ENCODE results near the gene ARAP3. TPM values are rescaled to one million over a fixed set of nuclear protein-coding genes. Genes with fewer than 3 reads are reported as not detected.
A peak's percentile ranks its signal among the peaks of the same experiment; 100 is the strongest.

ARAP3 gene
- total RNA-seq, 1 experiment from 2014 or later = 2.5 TPM

DNA sequence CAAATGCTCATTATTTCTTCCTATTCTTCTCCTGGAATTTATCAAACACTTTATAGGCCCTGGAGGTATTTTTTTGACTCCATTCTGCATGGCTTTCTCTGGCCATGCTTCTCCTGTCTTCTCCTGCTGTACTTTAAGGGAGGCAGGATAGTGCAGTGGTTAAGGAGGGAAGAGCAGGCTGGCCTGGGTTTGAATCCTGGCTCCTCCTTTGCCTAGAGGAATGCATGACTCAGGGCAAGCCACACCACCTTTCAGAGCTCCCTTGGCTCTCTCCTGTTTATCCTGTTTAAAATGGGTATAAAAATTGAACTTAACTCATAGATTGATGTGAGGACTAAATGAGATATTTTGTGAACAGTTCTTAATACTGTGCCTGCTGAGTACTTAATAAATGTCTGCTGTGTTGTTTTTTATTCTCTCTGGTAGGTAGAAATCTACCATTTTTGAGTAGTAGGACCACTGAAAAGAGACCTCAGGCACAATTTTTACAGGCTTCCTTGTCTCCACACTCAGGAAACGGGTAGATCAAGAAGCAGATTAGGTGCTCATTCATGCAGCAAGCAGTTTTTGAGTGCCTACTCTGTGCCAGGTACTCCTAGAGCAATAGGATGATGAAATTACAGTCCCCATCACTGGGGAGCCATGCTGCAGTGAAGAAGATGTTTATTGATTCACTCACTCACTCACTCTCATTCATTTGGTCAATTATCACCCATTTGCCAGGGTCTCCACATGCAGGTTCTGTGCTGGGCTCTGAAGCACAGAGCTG is 32.7 kb upstream of the ARAP3 start:
- H3K4me3 ChIP-seq (ENCODE audit: low read depth in 2 of 2, low read length in 2 of 2) = no peak overlapping the region
- peak overlapping the region; percentile 83 for H3K27ac ChIP-seq (ENCODE audit: low read length)
- intact Hi-C loops (cut with micrococcal nuclease; ENCODE audit: unreplicated experiment) = no loop called here
- no peaks in the 10 kb centered on the region for H3K36me3 ChIP-seq (ENCODE audit: control insufficient read depth, insufficient read depth, low read length)
- BruUV-seq (replicated peaks) = no TSS peak
- ATAC-seq = peak; percentile 75
- no peaks in the 10 kb centered on the region for H3K27me3 ChIP-seq (ENCODE audit: control insufficient read depth, insufficient read depth, low read length)
- peaks cover 38% of the 10 kb centered on the region for H3K4me1 ChIP-seq (ENCODE audit: control insufficient read depth, insufficient read depth, low read length)
- POLR2A ChIA-PET = no interaction called here
- in situ Hi-C loops (cut with HindIII; ENCODE audit: low pct_unique_long_range_greater_than_20kb, low sequenced_read_pairs) = no loop called here
- no peaks in the 10 kb centered on the region for H3K9me3 ChIP-seq (ENCODE audit: control insufficient read depth, insufficient read depth, low read depth, low read length)
- TF ChIP-seq SIN3A (IDR thresholded peaks at IDR 0.05; ENCODE audit: borderline replicate concordance, insufficient read depth, low read depth, low read length) = no peak
- TF ChIP-seq TCF7L2 (IDR thresholded peaks at IDR 0.05; ENCODE audit: low read depth, low read length) = no peak
- TF ChIP-seq, protein P1, sequence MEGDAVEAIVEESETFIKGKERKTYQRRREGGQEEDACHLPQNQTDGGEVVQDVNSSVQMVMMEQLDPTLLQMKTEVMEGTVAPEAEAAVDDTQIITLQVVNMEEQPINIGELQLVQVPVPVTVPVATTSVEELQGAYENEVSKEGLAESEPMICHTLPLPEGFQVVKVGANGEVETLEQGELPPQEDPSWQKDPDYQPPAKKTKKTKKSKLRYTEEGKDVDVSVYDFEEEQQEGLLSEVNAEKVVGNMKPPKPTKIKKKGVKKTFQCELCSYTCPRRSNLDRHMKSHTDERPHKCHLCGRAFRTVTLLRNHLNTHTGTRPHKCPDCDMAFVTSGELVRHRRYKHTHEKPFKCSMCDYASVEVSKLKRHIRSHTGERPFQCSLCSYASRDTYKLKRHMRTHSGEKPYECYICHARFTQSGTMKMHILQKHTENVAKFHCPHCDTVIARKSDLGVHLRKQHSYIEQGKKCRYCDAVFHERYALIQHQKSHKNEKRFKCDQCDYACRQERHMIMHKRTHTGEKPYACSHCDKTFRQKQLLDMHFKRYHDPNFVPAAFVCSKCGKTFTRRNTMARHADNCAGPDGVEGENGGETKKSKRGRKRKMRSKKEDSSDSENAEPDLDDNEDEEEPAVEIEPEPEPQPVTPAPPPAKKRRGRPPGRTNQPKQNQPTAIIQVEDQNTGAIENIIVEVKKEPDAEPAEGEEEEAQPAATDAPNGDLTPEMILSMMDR (IDR thresholded peaks at IDR 0.05) = no peak
- TF ChIP-seq, protein P2, sequence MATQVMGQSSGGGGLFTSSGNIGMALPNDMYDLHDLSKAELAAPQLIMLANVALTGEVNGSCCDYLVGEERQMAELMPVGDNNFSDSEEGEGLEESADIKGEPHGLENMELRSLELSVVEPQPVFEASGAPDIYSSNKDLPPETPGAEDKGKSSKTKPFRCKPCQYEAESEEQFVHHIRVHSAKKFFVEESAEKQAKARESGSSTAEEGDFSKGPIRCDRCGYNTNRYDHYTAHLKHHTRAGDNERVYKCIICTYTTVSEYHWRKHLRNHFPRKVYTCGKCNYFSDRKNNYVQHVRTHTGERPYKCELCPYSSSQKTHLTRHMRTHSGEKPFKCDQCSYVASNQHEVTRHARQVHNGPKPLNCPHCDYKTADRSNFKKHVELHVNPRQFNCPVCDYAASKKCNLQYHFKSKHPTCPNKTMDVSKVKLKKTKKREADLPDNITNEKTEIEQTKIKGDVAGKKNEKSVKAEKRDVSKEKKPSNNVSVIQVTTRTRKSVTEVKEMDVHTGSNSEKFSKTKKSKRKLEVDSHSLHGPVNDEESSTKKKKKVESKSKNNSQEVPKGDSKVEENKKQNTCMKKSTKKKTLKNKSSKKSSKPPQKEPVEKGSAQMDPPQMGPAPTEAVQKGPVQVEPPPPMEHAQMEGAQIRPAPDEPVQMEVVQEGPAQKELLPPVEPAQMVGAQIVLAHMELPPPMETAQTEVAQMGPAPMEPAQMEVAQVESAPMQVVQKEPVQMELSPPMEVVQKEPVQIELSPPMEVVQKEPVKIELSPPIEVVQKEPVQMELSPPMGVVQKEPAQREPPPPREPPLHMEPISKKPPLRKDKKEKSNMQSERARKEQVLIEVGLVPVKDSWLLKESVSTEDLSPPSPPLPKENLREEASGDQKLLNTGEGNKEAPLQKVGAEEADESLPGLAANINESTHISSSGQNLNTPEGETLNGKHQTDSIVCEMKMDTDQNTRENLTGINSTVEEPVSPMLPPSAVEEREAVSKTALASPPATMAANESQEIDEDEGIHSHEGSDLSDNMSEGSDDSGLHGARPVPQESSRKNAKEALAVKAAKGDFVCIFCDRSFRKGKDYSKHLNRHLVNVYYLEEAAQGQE (IDR thresholded peaks at IDR 0.05; ENCODE audit: insufficient read depth in 1 of 2, low read depth in 2 of 2, low read length in 1 of 2) = no peak
- TF ChIP-seq POLR2AphosphoS5 (IDR thresholded peaks at IDR 0.05; ENCODE audit: low read depth, low read length) = no peak
- CTCF ChIA-PET = no interaction called here
- no peak for DNase-seq (ENCODE audit: low read depth, low spot score)

DNA sequence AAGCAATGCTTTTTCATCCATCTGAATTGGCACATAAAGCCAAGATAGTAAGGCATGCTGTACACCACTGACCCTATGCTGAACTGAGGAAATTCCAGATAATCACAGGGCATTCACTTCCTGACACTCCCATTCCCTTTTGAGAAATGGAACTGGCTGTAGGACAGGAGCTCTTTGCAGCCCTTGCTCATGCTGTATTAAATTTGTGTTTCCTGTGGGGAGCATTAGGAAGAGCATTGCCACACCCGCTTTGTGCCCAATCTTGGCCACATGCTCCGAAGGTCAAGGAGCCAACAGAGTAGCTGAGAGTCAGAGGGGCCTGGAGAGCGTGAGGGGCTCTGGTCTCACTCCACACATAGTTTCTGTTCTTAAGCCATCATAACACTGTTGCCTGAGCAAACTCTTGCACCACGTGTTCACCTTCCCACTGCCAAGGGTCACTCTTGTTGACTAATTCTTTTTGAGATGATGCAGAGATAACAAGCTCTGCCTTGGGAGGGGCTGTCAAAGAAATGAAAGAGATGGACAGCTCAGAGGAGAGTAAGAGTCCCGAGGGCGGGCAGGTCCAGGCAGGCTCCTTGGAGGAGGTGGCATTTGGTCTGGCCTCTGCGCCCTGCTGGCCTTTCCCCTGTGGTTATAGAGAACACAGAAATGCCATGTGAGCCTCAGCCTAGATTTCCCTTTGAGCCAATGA is 31.7 kb upstream of the ARAP3 start:
- no peak for DNase-seq (ENCODE audit: low read depth, low spot score)
- CTCF ChIA-PET = no interaction called here
- TF ChIP-seq POLR2AphosphoS5 (IDR thresholded peaks at IDR 0.05; ENCODE audit: low read depth, low read length) = no peak
- TF ChIP-seq TCF7L2 (IDR thresholded peaks at IDR 0.05; ENCODE audit: low read depth, low read length) = no peak
- TF ChIP-seq, protein P2 (IDR thresholded peaks at IDR 0.05; ENCODE audit: insufficient read depth in 1 of 2, low read depth in 2 of 2, low read length in 1 of 2) = no peak
- TF ChIP-seq, protein P1 (IDR thresholded peaks at IDR 0.05) = no peak
- TF ChIP-seq SIN3A (IDR thresholded peaks at IDR 0.05; ENCODE audit: borderline replicate concordance, insufficient read depth, low read depth, low read length) = no peak
- in situ Hi-C loops (cut with HindIII; ENCODE audit: low pct_unique_long_range_greater_than_20kb, low sequenced_read_pairs) (no loop called here), intact Hi-C loops (cut with micrococcal nuclease; ENCODE audit: unreplicated experiment) (no loop called here)
- Histone ChIP-seq H3K27ac (ENCODE audit: low read length) (peak overlapping the region; percentile 83), H3K9me3 (ENCODE audit: control insufficient read depth, insufficient read depth, low read depth, low read length) (no peaks in the 10 kb centered on the region), H3K36me3 (ENCODE audit: control insufficient read depth, insufficient read depth, low read length) (no peaks in the 10 kb centered on the region), H3K27me3 (ENCODE audit: control insufficient read depth, insufficient read depth, low read length) (no peaks in the 10 kb centered on the region), H3K4me3 (ENCODE audit: low read depth in 2 of 2, low read length in 2 of 2) (no peak overlapping the region), H3K4me1 (ENCODE audit: control insufficient read depth, insufficient read depth, low read length) (peaks cover 37% of the 10 kb centered on the region)
- ATAC-seq = peak; percentile 71
- POLR2A ChIA-PET = no interaction called here
- BruUV-seq (replicated peaks) = no TSS peak
